ENCODE data around the gene EXOSC5.

Gene EXOSC5

GRCh38 chr19:41341669-41342490 lies 55.3 kb downstream of the EXOSC5 start:
- no peak for DNase-seq

GRCh38 chr19:41339936-41340335 lies 57.2 kb downstream of the EXOSC5 start:
- no peak for DNase-seq

Measured in activated naive CD4-positive, alpha-beta T cell (primary cell).